Fibroblast of skin of left biceps (primary cell): ENCODE measurements around the gene SCRN1.
A peak's percentile ranks its signal among the peaks of the same experiment; 100 is the strongest.

Source experiments
- DNase-seq, 2 experiments: peaks; one replicate each; pipeline ENCODE4 v3.0.0-alpha.2; 2013; ENCODE audit warnings: low read depth in 2 of 2

Gene SCRN1

DNA sequence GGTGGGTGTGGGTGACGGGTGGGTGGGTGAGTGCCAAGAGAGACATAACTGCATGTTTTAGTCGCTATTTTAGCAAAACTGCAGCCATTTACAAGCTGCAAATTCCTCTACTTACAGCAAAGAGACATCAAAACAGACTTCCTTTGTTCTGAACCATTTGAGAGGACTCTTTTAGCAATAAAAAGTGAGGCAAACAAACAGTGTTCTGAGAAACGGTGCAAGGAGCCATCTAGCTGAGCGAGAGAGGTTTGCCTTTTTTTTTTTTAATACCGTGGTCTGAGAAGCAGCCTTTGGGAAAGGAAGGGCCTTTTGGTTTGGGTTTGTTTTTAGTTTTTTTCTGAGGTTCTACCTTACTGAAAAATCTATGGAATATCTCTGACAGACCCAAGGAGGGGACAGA lies 62.9 kb downstream of the SCRN1 start:
- DNase-seq: no peak

GRCh38 chr7:29926216-29926615 lies 63.4 kb downstream of the SCRN1 start:
- DNase-seq: no peak

GRCh38 chr7:29924684-29925083 lies 64.9 kb downstream of the SCRN1 start:
- no peak for DNase-seq

DNA sequence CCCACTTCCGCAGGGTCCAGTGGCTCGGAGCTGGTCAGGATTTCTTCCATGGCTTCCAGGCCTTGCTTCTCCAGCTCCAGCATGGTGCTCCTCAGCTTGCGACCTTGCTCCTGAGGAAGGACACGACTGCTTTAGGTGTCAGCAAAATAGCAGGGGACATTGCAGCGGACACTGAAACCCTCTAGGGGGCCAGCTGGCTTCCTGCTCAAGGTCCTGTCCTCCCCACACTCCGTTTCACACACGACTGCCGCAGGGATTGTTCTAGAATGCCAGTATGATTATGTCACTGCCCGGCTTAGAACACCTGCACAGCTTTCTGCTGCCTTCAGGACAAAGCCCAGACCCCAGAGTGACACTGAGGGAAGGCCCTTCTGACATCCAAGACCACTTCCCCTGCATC lies 65.6 kb downstream of the SCRN1 start:
- DNase-seq: no peak

DNA sequence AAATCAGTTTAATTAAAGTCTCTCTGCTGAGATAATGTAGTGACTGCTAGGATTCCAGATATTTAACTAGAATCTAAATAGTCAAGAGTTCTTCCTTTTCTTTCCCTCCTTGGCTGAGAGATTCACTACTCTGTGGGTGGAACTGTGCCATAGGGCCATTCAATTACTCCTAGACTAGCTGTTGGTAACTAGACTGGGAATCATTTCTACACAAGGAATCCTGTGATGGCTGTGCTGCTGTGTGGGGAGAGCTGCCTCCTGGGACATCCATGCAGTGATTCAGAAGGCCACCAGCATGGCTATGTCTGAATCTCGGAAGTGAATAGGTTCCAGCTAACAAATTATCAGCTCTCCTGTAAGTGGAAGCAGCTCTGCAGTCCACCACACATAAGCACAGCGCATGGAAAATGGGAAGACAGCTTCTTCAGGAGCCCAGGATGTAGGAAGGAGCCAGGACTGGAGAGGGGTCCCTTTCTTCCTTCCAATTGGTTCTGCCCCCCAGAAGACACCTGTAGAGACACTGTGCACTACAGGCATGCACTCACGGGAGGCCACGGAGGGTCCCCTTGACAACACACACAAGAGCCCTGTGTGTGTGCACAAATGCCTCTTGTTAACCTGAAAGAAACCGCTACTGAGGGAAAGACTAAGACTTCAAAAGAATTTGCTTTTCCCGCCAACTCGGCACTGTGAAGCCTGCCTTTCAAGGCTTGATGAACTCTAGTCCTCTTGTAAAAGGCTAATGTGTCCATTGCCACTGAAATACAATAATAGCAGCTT lies 66.5 kb downstream of the SCRN1 start:
- DNase-seq: no peak

- DNase-seq: peak; percentile 19 to 20
Measured at GRCh38 chr7:29921404-29922010, 68.1 kb downstream of the SCRN1 start.

DNA sequence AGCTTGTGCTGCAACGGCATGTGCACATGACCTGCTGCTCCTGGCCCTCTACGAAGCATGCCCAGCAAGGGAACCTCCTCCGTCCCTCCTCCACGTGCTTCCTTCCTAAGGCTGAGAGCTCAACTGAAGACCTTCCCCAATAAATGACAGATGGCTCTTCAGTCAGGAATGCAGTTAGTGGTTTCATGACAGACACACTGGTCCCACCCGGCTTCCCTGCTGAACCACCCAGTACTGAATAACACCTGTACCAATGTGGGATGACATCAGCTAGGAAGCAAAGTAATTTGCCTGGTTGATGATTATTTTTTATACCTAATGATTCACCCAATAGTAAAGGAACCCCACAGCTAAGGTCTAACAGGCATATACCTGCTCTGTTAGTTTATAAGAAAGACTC lies 69.1 kb downstream of the SCRN1 start:
- no peak for DNase-seq

DNA sequence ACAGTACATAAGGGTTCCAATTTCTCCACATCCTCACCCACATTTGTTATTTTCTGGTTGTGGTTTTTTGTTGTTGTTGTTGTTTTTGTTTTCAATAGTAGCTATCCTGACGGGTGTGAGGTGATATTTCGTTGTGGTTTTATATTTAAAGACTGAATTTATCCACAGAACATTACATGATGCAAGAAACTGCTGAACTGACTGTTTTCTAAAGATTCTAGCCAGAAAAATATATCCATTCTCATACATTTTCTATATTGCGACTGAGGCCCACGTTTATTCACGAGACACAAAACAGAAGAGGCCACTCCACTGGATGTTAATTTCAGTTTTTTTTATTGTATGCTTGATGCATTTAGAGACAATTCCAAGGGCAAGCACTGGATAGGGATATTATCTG lies 69.8 kb downstream of the SCRN1 start:
- DNase-seq: no peak

DNA sequence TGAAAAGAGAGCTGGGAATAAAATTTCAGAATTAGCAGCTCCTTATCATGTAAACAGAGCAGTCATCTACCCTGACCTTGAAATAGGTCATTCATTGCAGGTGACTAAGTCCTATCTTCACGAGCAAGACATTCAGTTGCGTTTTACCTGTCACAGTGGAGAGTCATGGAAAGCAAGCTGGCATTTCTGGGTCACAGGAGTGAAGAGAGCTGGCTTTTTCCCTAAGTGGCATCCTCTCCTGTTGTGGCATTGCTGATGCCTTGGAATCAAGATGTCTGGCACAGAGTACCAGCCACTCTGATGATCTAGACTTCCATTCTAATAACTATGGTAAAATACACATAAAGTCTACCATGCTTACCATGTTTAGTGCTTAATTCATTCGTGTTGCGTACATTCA lies 70.8 kb downstream of the SCRN1 start:
- no peak for DNase-seq

DNA sequence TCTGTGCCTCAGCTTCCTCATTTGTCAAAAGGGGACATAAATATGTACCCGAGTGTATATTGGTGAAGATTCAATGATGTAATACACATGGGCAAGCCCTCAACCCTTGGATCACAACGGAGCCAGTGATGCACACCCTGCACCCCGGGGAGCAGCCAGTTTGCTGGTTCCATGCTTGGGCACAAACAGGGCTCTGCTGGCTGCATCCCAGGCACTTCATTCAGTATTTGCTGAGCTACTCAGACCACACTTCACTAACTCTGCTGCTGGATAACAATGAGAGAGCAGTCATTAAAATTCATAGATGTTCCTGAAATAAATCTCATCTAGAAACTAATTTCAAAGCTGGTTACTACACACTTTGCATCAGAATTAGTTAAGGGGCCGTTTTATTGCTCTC lies 72.0 kb downstream of the SCRN1 start:
- no peak for DNase-seq

GRCh38 chr7:29915481-29916215 lies 74.0 kb downstream of the SCRN1 start:
- no peak for DNase-seq

GRCh38 chr7:29914180-29914579 lies 75.4 kb downstream of the SCRN1 start:
- DNase-seq: no peak

DNA sequence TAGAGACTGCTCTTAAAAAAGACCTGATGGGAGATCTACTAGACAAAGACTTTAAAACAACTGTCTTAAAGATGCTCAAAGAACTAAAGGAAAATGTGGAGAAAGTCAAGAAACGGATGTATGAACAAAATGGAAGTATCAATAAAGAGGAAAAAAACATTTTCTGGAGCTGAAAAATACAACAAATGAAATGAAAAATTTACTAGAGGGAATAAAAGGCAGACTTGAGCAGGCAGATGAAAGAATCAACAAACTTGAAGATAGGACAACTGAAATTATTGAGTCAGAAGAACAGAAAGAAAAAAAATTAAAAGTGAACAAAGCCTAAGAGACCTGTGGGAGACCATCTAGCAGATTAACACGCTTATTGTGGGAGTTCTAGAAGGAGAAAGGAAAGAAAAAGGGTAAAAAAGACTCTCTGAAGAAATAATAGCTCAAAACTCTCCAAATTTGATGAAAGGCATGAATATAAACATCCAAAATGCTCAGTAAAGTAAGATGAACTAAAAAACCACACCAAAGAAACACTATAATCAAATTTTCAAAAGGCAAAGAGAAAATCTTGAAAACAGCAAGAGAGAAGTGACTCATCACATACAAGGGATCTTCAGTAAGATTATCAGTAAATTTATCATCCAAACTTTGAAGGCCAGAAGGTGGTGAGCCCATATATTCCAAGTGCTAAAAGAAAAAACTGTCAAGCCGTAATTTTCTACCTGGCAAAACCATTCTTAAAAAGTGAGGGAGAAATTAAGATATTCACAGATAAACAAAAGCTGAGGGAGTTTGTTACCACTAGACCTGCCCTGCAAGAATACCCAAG lies 83.2 kb downstream of the SCRN1 start:
- DNase-seq: no peak

DNA sequence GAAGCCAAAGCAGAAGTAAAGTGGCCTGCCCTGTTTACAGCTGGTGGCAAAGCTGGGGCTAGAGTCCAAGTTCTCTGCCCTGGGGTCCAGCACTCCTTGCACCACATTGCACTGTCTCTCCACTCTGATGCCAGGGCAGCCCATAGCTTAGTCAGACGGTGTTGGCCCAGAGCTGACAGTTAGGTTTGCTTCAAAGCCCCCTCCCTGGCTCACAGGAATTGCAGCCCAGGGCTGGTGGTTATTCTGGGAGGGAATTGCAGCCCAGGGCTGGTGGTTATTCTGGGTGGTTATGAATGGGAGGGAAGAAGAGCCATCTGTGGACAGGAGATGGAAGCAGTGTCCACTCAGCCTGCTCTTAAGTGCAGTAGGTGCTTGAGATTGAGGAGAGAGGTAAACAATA lies 88.9 kb downstream of the SCRN1 start:
- DNase-seq: no peak

GRCh38 chr7:29898301-29898700 lies 91.3 kb downstream of the SCRN1 start:
- no peak for DNase-seq

GRCh38 chr7:29896685-29897411 lies 92.8 kb downstream of the SCRN1 start:
- no peak for DNase-seq

- no peak for DNase-seq
Measured at GRCh38 chr7:29895559-29895958, 94.0 kb downstream of the SCRN1 start.

GRCh38 chr7:29894256-29894655 lies 95.3 kb downstream of the SCRN1 start:
- DNase-seq: no peak

- DNase-seq: no peak
Measured at GRCh38 chr7:29893351-29893965, 96.1 kb downstream of the SCRN1 start.

DNA sequence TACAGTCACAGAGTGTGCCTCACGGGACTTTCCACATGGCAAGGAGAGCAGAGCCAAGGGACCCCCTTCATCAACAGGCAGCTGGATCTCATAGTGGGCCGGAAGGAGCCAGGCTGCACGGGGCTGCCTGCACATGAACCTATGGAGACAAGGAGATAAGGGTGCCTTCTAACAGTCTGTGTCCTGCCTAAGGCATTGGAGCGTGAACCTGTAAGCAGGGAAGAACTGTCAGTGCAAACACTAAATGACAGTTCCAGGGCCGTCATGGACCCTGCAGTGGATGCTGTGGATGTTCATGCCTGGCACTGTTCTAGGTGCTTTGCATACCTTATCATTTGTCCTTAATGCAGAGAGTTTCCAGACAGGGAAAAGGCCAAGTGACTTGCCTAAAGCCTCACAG lies 97.4 kb downstream of the SCRN1 start:
- DNase-seq: no peak

- no peak for DNase-seq
Measured at GRCh38 chr7:29891766-29892165, 97.8 kb downstream of the SCRN1 start.
